ENCODE data around the gene L3MBTL4. TPM values are rescaled to one million over a fixed set of nuclear protein-coding genes. Genes with fewer than 3 reads are reported as not detected.
"Not testable (repeated sequence)": the region's sequence is repeated elsewhere in the genome, so short reads cannot be mapped to it uniquely, and the experiment has no call there.

L3MBTL4 gene
- total RNA-seq, 4 donors from 2014 or later, result 11.3 to 16.3 (median 11.8) TPM

DNA sequence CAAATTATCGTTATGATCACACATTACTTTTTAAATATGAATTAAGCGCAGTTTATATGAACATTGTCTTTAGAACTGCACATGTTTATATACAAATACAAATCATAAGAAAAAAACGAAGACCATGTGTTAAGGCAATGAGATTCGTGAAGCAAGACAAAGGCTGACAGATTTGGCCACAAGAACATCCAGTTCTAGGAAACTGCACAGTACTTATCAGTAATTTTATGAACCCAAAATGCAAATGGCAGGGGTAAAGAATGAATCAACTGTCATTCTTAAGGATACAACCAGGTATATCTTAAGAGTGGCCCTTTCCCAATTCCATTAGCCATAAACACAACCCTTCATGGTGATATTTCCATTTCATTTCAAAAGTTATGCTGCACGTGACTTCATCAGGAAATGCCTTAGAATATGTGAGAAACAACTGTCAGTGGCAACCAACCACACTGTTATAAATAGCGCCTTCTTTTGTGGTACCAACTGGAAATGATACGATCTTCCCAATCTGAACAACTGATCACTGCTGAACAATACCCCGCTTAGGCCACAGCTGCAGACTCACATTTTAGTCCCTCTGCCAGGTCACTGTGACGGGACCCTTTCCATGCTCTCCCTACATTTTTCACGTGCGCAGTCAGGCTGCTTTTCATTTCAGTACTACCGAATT lies 144.9 kb downstream of the L3MBTL4 start:
- intact Hi-C loops (cut with DNase I; ENCODE audit: low total_unique reads), result no loop called here
- DNase-seq (ENCODE audit: low spot score in 2 of 2), result no peak
- WGBS, 2 donors, result 86 to 88% methylated on average over 12 of the region's 12 CpGs
- TF ChIP-seq, protein P1, sequence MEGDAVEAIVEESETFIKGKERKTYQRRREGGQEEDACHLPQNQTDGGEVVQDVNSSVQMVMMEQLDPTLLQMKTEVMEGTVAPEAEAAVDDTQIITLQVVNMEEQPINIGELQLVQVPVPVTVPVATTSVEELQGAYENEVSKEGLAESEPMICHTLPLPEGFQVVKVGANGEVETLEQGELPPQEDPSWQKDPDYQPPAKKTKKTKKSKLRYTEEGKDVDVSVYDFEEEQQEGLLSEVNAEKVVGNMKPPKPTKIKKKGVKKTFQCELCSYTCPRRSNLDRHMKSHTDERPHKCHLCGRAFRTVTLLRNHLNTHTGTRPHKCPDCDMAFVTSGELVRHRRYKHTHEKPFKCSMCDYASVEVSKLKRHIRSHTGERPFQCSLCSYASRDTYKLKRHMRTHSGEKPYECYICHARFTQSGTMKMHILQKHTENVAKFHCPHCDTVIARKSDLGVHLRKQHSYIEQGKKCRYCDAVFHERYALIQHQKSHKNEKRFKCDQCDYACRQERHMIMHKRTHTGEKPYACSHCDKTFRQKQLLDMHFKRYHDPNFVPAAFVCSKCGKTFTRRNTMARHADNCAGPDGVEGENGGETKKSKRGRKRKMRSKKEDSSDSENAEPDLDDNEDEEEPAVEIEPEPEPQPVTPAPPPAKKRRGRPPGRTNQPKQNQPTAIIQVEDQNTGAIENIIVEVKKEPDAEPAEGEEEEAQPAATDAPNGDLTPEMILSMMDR (IDR thresholded peaks at IDR 0.05), result no peak
- H3K4me3 ChIP-seq (ENCODE audit: low read depth, poor library complexity, severe bottlenecking), result no peak overlapping the region

DNA sequence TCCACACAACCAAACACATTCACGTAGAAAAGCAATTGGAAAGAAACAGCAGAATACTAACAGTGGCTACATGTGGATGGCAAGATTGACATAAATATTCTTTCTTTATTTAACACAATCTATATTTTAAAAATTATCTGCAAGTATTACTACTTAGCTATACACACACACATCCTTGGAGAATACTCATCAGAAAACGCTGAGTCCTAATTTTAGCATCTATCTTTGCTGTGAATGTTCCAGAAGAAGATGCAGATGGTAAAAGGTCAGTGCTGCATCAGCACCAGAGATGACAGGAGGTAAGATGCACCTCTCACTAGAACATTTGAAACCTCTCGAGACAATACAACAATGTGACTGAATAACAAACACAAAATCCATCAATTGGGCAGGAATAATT lies 148.5 kb downstream of the L3MBTL4 start:
- TF ChIP-seq POLR2A (IDR thresholded peaks at IDR 0.05), result no peak
- TF ChIP-seq, protein P1 (IDR thresholded peaks at IDR 0.05), result no peak

DNA sequence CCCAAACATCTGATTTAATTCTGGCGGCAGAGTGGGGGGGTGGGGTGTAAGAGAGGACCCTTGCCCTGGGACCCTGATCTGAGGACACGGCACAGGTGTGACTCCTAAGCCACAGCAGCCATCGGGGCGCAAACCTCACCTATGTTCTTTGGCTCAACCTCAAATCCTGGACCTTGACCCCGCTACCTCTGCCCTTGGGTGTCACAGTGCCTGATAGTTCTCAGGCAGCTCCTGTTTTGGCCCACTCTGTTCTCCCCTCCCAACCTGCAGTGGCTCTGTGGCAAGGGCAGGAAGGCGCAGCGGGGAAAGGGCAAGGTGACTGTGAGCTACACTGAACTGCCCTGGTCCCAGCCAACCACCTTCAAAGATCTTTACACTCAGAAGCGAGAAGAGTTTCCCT lies 152.8 kb downstream of the L3MBTL4 start:
- 97 to 100% methylated on average over 8 of the region's 8 CpGs for WGBS, 2 donors
- intact Hi-C loops (cut with DNase I; ENCODE audit: low total_unique reads), result no loop called here
- no peak overlapping the region for H3K4me3 ChIP-seq (ENCODE audit: low read depth, poor library complexity, severe bottlenecking)
- no peak for TF ChIP-seq POLR2A (IDR thresholded peaks at IDR 0.05)
- TF ChIP-seq, protein P1 (IDR thresholded peaks at IDR 0.05), result no peak
- DNase-seq (ENCODE audit: low spot score in 2 of 2), result no peak

More for the DNA sequence above, 148.5 kb downstream of the L3MBTL4 start:
- intact Hi-C loops (cut with DNase I; ENCODE audit: low total_unique reads), result no loop called here
- no peak for DNase-seq (ENCODE audit: low spot score in 2 of 2)
- no peak overlapping the region for H3K4me3 ChIP-seq (ENCODE audit: low read depth, poor library complexity, severe bottlenecking)
- WGBS, 2 donors, result 92 to 96% methylated on average over 3 of the region's 3 CpGs

DNA sequence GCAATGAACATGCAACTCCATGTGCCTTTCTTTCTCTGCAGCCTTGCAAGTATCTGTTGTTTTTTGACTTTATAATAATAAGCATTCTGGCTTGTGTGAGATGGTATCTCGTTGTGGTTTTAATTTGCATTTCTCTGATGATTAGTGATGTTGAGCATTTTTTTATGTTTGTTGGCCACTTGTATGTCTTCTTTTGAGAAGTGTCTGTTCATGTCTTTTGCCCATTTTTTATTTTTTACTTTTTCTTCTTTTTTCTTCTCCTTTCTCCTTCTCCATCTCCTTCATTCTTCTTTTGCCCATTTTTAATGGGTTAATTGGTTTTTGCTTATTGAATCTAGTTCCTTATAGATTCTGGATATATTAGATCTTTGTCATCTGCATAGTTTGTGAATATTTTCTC lies 155.4 kb downstream of the L3MBTL4 start:
- H3K4me3 ChIP-seq (ENCODE audit: low read depth, poor library complexity, severe bottlenecking); intact Hi-C loops (cut with DNase I; ENCODE audit: low total_unique reads); DNase-seq (ENCODE audit: low spot score in 2 of 2): not testable (repeated sequence)
- 70 to 81% methylated on average over 1 of the region's 1 CpG for WGBS, 2 donors

DNA sequence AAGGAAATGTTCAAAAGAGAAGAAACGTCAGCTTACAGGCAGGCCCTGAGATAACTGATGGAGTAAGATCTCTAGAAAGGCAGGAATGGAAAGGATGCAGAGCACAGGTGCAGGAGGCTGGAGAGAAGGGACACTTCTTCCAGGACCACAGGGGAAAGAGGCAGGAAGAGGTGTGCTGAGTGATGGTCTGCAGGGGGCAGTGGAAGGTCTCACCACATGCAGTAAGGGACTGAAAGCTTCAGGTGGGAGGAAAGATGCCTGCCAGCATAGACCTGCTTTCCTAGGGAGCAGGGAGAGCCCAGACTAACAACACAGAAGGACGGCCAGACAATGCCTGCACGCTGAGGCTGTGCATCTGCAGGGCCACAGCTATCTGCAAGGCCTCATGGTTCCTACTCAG lies 156.8 kb downstream of the L3MBTL4 start:
- WGBS, 2 donors, result 95 to 98% methylated on average over 3 of the region's 3 CpGs
- DNase-seq (ENCODE audit: low spot score in 2 of 2), result no peak
- H3K4me3 ChIP-seq (ENCODE audit: low read depth, poor library complexity, severe bottlenecking), result no peak overlapping the region
- intact Hi-C loops (cut with DNase I; ENCODE audit: low total_unique reads), result no loop called here
- TF ChIP-seq, protein P1 (IDR thresholded peaks at IDR 0.05), result no peak
- TF ChIP-seq POLR2A (IDR thresholded peaks at IDR 0.05), result no peak

DNA sequence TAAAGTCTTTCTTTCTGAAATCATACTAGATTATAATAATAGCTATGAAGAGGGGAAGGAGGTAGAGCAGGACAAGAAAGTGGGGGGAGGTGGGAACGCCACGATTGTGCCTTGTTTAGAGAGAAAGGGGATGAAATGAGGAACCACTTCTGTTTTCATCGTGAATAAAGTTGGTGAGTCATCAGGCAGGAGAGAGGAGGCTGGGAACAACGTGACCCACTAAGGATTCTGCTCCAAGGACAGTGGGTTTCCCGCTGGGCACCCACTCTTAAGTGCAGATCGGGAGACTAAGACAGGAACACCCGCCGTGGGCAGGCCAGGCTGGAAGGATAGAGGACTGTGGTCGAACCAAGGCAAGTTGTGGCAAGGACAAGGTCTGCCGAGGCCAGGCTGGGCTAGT lies 158.2 kb downstream of the L3MBTL4 start:
- no peak for DNase-seq (ENCODE audit: low spot score in 2 of 2)
- H3K4me3 ChIP-seq (ENCODE audit: low read depth, poor library complexity, severe bottlenecking), result no peak overlapping the region
- no peak for TF ChIP-seq POLR2A (IDR thresholded peaks at IDR 0.05)
- TF ChIP-seq, protein P1 (IDR thresholded peaks at IDR 0.05), result no peak
- intact Hi-C loops (cut with DNase I; ENCODE audit: low total_unique reads), result no loop called here
- WGBS, 2 donors, result 69 to 78% methylated on average over 10 of the region's 10 CpGs
